ENCODE results near the gene RPS19BP1. TPM values are rescaled to one million over a fixed set of nuclear protein-coding genes. Genes with fewer than 3 reads are reported as not detected.

Gene RPS19BP1
- total RNA-seq, 1 donor from 2014 or later = 31.1 TPM

DNA sequence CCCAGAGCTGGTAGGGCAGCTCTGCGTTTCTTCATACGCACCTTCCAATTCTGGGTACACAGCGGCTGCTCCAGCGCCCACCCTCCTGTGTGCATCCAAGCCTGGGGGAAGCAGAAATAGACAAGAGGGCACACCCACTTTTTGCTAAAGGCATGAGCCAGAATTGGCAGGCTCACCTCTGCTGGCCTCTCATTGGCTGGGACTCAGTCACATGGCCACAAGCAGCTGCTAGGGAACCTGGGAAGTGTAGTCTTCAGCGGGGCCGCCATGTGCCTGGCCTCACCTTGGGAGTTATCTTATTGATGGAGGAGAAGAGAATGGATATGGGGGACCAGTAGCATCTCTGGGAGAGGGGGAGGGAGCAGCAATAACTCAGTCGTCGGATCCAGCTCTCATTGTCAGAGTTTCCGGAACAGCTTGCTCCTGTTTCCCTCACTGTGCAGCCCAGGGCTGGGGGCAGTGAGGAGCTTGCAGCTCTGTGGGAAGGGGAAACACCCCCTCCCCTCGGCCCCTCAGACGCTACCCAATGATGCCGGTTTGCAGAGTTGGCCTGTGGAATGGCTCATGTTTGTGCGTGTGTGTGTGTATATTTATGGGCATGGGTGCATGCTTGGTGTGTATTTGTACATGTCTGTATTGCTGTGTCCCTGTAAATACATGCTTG is 42.3 kb downstream of the RPS19BP1 start:
- DNase-seq = peak; percentile 70

DNA sequence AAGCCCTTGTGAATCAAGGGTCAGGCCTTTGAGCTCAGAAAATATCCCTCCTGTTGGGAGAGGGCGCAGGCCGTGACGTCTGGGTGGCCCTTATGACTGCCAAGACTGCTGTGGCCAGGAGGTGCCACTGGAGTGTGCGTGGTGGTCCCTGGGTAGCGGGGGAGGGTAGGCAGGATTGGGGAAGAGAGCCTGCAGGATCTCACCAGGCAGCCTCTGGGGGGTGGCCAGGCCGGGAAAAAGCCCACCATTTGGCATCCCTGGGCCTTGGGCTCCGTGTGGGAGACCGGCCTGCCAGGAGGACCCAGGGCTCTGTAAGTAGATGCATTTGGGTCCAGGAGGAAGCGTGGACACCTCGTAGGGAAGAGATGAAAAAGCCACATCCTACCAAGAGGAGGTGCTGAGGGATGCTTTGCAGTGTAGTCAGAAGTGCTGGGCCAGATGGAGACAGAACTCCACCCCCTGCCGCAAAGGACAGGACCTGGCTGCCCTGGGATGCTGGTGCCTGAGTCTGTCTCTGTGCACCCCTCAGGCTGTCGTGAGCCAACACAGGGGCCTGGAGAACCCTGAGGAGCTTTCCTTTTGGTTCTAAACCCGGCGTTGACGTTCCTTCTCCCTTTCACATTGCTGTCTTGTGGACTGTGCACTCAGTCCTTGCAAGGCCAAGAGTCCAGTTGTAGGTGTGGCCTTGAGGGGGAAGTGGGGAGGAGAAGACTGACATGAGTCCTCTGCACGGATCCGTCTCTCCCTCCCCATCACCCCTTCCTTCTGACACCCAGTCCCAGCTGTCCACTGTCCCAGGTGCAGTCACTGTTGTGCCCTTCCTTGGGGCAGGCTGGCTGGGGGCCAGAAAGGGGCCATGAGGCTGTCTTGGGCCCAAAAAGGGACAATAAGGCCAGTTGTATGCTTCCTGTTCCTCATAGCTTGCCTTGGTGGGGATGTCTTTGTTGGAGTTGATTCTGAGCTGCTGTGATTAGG is 43.2 kb downstream of the RPS19BP1 start:
- DNase-seq = no peak

DNA sequence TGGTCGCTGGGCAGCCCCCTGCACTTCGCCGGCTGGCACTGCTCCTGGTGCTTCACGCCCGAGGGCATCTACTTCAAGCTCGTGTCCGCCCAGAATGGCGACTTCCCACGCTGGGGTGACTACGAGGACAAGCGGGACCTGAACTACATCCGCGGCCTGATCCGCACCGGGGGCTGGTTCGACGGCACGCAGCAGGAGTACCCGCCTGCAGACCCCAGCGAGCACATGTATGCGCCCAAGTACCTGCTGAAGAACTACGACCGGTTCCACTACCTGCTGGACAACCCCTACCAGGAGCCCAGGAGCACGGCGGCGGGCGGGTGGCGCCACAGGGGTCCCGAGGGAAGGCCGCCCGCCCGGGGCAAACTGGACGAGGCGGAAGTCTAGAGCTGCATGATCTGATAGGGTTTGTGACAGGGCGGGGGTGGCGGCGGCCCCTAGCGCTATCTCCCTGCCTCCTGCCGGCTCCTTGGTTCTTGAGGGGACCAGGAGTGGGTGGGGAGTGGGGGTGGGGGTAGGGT is 43.9 kb downstream of the RPS19BP1 start:
- no peak for DNase-seq

DNA sequence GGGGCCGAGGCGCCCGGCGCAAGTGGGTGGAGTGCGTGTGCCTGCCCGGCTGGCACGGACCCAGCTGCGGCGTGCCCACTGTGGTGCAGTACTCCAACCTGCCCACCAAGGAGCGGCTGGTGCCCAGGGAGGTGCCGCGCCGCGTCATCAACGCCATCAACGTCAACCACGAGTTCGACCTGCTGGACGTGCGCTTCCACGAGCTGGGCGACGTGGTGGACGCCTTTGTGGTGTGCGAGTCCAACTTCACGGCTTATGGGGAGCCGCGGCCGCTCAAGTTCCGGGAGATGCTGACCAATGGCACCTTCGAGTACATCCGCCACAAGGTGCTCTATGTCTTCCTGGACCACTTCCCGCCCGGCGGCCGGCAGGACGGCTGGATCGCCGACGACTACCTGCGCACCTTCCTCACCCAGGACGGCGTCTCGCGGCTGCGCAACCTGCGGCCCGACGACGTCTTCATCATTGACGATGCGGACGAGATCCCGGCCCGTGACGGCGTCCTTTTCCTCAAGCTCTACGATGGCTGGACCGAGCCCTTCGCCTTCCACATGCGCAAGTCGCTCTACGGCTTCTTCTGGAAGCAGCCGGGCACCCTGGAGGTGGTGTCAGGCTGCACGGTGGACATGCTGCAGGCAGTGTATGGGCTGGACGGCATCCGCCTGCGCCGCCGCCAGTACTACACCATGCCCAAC is 44.6 kb downstream of the RPS19BP1 start:
- DNase-seq = no peak

DNA sequence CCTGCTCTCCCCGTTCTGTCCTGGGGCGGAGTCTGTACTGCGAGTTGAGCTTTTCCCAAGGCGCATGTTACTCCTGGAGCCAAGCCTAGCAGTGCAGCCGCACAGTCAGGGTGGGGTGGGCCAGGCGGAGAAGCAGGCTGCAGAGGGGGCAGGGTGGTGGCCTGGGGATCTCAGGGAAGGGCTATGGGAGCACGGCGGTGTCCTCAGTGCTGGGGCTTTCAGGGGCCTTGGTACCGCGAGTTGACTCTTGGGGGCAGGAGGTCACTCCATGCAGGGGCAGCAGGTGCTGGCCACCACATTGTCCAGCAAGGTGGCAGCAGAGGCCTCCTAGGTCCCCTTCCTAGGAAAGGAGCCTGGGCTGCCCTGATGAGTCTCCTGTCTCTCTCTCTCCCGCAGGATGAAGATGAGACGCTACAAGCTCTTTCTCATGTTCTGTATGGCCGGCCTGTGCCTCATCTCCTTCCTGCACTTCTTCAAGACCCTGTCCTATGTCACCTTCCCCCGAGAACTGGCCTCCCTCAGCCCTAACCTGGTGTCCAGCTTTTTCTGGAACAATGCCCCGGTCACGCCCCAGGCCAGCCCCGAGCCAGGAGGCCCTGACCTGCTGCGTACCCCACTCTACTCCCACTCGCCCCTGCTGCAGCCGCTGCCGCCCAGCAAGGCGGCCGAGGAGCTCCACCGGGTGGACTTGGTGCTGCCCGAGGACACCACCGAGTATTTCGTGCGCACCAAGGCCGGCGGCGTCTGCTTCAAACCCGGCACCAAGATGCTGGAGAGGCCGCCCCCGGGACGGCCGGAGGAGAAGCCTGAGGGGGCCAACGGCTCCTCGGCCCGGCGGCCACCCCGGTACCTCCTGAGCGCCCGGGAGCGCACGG is 45.4 kb downstream of the RPS19BP1 start:
- no peak for DNase-seq

DNA sequence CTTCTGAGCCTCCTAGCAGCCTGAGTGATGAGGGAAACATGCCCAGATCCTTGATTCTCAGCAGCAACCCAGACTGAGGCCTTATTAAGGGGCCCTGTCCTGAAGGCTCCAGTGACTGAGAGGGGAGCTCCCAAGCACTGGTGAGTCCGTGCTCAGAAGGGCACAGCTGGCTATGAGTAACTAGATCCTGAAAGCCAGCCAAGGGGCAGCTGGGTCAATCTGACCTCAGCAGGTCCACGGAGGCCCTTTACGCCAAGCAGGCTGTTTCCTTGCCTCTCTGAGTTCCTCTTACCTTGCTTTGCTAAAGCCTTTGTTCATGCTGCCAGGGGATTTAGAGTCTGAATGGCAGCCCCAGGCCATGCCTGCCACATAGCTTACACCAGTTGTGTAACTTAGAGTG is 49.8 kb downstream of the RPS19BP1 start:
- DNase-seq = no peak

DNA sequence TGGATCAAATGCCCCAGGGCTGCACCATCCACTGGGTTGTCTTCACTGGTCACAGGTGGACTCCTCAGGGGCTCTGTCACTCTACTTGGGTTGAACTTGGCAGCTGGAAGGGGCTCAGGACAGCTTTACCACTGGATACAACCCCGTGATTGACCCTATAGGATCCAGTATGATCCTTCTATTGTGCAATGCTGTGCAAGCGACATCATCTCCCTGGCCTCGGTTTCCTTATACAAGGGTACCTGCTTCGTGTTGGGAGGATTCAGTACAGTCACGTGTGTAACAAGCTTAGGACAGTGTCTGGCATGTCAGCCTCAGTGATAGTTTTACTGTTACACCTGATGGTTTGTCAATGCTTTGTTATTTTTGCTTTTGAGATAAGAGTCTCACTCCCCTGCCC is 51.0 kb downstream of the RPS19BP1 start:
- DNase-seq = no peak

DNA sequence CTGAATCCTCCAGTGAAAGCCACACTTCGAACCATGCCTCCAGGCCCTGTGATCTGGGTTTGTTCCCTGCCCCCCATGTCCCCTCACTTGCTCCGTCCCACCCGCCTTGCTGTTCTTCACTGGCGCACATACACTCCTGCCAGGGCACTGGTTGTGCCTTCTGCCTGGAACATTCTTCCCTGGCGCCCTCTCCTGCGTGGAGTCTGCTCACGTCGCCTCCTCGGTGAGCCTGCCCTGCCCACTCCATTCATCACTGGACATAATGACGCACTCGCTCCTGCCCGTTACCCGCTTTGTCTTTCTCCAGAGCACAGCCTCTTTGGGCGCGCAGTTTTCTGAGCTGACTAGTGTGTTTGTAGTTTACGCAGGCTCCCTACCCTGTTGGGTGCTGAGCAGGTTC is 51.5 kb downstream of the RPS19BP1 start:
- DNase-seq = no peak

DNA sequence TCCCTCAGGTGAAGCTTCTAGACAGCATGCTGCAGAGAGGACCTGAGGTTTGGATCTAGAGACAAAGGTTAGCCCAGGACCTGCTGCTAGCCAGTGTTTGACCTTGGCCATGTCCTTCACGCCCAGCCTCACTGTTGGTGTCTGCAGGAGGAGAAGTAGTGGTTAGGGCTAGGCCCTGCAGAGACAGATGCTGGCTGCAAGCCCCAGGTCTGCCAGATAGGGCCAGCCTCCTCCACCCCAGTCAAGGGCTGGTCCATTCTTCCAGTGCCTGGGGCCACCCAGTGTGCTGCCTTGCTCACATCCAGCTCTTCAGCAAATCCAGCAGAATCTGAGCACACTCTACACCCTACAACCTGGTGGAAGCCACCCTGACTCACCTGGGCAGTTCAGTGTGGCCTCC is 52.0 kb downstream of the RPS19BP1 start:
- no peak for DNase-seq

DNA sequence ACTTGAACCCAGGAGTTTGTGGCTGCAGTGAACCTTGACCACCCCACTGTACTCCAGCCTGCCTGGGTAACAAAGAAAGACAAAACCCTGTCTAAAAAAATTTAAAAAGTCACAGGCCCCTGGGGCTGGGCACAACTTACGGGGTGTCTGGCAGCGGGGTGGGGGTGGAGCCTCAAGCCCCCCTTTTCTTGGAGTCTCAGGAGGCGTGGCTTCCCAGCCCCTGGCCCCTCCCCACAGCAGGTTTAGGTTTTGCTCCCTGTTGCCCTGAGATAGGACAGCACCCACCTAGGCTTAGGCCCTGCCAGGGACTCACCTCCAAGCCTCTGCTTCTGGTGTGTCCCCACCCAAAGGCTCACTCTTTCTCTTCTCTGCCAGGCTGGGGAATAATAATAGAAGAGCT is 53.3 kb downstream of the RPS19BP1 start:
- DNase-seq = no peak

Other genes starting within 250 kb of the RPS19BP1 start
- gene RPL3, start 213.1 kb downstream of the RPS19BP1 start, total RNA-seq = 2,417 TPM
- gene SYNGR1, start 182.8 kb downstream of the RPS19BP1 start, total RNA-seq = 14.6 TPM
- gene TAB1, start 133.0 kb downstream of the RPS19BP1 start, total RNA-seq = 10.9 TPM
- 4.2 TPM for gene MGAT3, start 75.7 kb downstream of the RPS19BP1 start, total RNA-seq
- gene MIEF1, start 30.5 kb downstream of the RPS19BP1 start, total RNA-seq = 10.7 TPM
- gene ATF4, start 12.2 kb downstream of the RPS19BP1 start, total RNA-seq = 125 TPM
- 0.20 TPM for gene CACNA1I, start 38.0 kb upstream of the RPS19BP1 start, total RNA-seq